Amniotic stem cell (primary cell): ENCODE data around the gene TTBK2.
"Not testable (repeated sequence)": the region's sequence is repeated elsewhere in the genome, so short reads cannot be mapped to it uniquely, and the experiment has no call there.

Experiments used
- DNase-seq: peaks from one replicate; lab custom pipeline; 2025; lab: John Stamatoyannopoulos, UW

The TTBK2 gene

GRCh38 chr15:42908538-42908937 is 12.0 kb downstream of the TTBK2 start:
- no peak for DNase-seq

- no peak for DNase-seq
Measured at GRCh38 chr15:42903388-42904324, 16.9 kb downstream of the TTBK2 start.

GRCh38 chr15:42893911-42894310 is 26.7 kb downstream of the TTBK2 start:
- DNase-seq, result not testable (repeated sequence)

GRCh38 chr15:42891569-42891968 is 29.0 kb downstream of the TTBK2 start:
- DNase-seq, result no peak

- DNase-seq, result no peak
Measured at GRCh38 chr15:42890161-42890913, 30.2 kb downstream of the TTBK2 start.

GRCh38 chr15:42887384-42887783 is 33.2 kb downstream of the TTBK2 start:
- DNase-seq, result not testable (repeated sequence)

- no peak for DNase-seq
Measured at GRCh38 chr15:42880121-42880520, 40.5 kb downstream of the TTBK2 start.

GRCh38 chr15:42879443-42879842 is 41.1 kb downstream of the TTBK2 start:
- no peak for DNase-seq

GRCh38 chr15:42876224-42876623 is 44.4 kb downstream of the TTBK2 start:
- no peak for DNase-seq

GRCh38 chr15:42868683-42869082 is 51.9 kb downstream of the TTBK2 start:
- no peak for DNase-seq

- DNase-seq, result no peak
Measured at GRCh38 chr15:42863572-42864239, 56.9 kb downstream of the TTBK2 start.

GRCh38 chr15:42858999-42859789 is 61.4 kb downstream of the TTBK2 start:
- no peak for DNase-seq

- no peak for DNase-seq
Measured at GRCh38 chr15:42858540-42858939, 62.0 kb downstream of the TTBK2 start.

GRCh38 chr15:42854576-42854975 is 66.0 kb downstream of the TTBK2 start:
- DNase-seq, result no peak

- DNase-seq, result no peak
Measured at GRCh38 chr15:42849836-42850235, 70.7 kb downstream of the TTBK2 start.

GRCh38 chr15:42848846-42849245 is 71.7 kb downstream of the TTBK2 start:
- no peak for DNase-seq

GRCh38 chr15:42846647-42847046 is 73.9 kb downstream of the TTBK2 start:
- no peak for DNase-seq

- DNase-seq, result no peak
Measured at GRCh38 chr15:42845581-42845980, 75.0 kb downstream of the TTBK2 start.

GRCh38 chr15:42843699-42844098 is 76.9 kb downstream of the TTBK2 start:
- no peak for DNase-seq

- no peak for DNase-seq
Measured at GRCh38 chr15:42836251-42836650, 84.3 kb downstream of the TTBK2 start.

- no peak for DNase-seq
Measured at GRCh38 chr15:42832576-42832975, 88.0 kb downstream of the TTBK2 start.
